Stimulated activated CD8-positive, alpha-beta memory T cell treated with anti-CD3 and anti-CD28 coated beads, Interleukin-12 subunit alpha, Interleukin-12 subunit beta, amount 100 ng/mL, for 24 hours (primary cell): ENCODE results near the gene CELSR1.

Experiments
- DNase-seq: peaks from one replicate; pipeline ENCODE4 v3.0.0-alpha.2; 2020; ENCODE audit errors: extremely low read depth

The CELSR1 gene

GRCh38 chr22:46557736-46558480 is 20.5 kb upstream of the CELSR1 start:
- DNase-seq: no peak

GRCh38 chr22:46556775-46557174 is 19.4 kb upstream of the CELSR1 start:
- DNase-seq: no peak

- DNase-seq: no peak
These were observed 15.8 kb upstream of the CELSR1 start for GRCh38 chr22:46553189-46553588.

GRCh38 chr22:46551996-46552395 is 14.6 kb upstream of the CELSR1 start:
- no peak for DNase-seq

- DNase-seq: no peak
These were observed 13.9 kb upstream of the CELSR1 start for GRCh38 chr22:46551321-46551720.

DNA sequence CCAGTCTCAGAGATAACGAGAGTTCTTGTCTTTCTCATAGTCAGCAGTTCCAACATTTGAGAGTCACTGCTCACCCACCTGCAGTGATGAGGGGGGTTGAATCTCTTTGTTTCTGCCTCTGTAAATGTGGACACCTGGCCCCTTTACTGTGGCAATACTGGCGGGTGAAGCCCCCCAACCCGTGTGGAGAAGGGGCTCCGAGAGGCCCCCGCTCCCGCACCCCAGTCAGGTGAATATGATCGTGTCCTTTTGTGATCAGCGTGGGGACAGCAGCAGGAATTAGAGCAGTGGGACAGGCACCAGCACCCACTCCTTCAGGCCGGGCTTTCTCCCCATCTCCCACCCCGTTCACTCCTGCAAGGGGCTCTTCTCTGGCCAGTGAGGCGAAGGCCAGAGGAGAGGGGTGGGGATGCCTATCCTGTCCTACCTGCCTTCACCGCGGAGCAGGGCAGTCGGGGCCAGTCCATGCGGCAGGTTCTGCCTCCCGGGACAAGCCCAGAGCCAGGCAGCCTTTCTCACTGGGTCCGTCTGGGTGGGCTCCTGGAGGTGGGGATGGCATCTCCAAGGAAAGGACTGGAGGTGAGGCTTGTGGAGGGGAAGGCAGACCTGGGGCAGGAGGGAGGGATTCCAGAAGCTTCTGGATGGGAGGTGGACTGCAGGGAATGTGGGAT is 12.7 kb upstream of the CELSR1 start:
- DNase-seq: no peak

DNA sequence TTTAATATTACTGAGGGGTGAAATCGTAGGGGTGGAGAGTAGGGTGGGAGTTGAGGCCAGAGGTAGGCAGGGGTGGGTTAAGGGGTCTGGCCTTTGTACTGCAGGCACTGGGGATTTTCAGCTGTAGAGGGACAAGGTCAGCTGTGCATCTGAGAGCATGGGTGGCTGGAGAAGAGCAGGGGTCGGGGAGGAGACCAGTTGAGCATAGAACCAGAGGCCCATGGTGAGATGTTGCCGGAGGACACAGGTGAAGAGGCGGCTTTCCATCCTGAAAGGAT is 12.1 kb upstream of the CELSR1 start:
- DNase-seq: no peak

DNA sequence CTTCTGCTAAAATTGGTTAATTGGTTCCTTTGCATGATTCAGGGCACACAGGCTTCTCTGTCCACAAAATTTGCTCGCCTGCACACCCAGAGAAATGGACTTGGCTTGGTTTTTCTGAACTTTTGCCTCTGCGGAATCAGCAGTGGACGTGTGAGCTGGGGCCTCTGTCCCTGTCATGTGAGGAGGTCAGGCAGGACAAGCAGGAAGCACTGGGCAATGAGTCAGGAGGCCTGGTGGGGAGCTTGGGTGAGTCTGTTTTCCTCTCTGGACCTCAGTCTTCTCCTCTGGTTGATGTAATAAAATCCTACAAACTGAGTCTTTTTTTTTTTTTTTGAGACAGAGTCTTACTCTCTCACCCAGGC is 10.4 kb upstream of the CELSR1 start:
- no peak for DNase-seq

GRCh38 chr22:46547179-46547882 is 9.9 kb upstream of the CELSR1 start:
- no peak for DNase-seq

GRCh38 chr22:46546466-46547178 is 9.2 kb upstream of the CELSR1 start:
- no peak for DNase-seq

DNA sequence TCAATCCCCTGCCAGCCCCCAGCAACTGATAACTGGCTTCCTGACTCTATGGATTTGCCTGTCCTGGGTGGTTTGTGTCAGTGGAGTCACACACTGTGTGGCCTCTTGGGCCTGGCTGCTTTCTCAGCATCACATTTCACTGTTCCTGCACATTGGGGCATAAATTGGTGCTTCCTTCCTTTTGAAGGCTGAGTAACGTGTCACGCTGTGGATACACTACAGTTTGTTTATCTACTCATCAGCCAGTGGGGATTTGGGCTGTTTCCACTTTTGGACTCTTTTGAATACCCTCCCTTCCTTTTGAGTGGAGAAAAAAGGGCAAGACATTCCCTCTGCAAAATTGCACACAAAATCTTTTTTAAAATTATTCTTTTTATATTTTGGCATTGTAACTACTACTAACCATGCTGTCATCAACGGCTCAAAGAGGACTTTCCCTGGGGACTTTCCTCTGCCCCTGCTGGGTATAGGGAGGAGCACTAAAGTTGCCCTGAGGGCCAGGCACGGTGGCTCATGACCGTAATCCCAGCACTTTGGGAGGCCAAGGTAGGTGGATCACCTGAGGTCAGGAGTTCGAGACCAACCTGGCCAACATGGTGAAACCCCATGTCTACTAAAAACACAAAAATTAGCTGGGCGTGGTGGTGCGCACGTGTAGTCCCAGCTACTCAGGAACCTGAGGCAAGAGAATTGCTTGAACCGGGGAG is 7.8 kb upstream of the CELSR1 start:
- DNase-seq: no peak

DNA sequence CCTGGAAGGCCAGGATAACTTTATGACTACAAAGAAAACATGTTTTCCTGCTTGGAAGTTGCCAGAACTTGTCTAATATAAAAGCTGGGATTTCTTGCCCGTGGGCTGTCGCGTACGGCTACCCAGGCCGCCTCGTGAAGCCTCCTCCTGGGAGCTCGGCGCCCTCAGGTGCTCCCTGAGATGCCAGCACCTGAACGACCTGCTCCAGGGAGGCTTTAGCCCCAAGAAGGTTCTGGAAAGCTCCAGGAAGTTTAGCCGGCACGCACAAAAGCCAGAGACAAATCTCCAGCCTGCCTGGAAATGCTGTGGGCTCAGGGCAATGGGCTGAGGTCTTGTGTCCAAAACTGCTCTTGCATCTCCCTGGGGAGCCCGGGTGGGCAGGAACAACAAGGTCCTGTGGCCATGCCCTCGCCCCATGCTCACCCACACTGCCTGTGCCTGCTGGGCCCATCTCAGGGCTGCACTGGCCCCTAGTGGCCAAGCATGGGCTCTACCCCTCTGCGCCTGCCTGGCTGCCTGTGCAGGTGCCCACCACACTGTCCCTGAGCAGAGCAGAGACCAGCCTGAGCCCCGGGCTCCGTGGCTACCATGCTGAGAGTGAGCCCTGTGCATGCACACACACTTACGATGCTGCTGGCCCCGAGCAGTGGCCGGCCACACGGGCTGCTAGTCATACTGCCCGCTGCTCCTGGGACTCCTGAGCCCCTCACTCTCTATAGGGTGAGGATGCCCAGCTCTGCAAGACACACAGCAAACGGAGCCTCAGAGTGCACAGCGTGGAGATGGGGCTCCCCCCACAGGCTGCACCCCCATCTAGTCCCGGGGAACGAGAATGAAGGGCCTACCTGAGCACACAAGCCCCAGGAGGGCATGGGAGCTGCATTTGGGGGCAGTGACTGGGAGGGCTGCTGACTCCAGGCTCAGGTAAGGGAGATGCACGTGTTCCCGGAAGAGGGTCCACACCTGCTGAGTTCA is 4.9 kb upstream of the CELSR1 start:
- peak; percentile 23 for DNase-seq

DNA sequence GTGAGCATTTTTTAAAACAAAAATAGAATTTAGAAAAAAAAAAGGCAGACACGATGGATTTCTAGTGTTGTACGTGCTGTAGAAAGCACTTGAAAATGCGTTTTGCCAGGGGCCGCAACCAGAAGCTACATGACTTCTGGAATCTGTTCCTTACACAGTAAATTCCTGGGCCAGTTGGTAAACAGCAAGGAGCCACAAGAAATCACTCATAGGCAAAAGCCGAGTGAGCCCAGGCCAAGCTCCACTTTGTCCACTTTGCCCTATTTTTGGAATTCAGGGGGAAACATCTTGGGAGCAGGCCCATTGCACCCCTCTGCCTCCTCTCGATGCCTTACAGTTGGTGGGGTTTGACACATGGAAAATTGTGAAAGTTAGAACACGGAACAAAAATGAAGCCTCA is 4.1 kb upstream of the CELSR1 start:
- DNase-seq: no peak

- no peak for DNase-seq
These were observed 3.5 kb upstream of the CELSR1 start for GRCh38 chr22:46540874-46541273.

DNA sequence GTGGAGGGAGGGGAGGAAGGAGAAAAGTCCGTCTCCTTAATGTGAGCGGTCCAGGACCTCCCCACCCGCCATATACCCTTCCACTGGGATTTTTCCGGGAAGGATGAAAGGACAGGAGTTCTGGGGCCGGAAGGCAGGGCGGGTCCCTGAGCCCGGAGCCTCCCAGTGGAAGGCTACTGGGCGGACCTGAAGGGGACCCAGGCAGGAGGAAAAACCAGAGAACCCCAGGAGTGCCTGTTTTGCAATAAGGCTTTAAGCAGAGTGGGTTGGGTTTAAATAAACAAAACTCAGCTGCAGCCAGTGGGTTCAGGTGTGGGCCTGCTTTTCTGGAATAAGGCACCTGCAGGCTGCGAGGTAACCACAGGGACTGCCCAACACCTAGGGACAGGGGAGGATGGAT is 1.7 kb upstream of the CELSR1 start:
- no peak for DNase-seq

DNA sequence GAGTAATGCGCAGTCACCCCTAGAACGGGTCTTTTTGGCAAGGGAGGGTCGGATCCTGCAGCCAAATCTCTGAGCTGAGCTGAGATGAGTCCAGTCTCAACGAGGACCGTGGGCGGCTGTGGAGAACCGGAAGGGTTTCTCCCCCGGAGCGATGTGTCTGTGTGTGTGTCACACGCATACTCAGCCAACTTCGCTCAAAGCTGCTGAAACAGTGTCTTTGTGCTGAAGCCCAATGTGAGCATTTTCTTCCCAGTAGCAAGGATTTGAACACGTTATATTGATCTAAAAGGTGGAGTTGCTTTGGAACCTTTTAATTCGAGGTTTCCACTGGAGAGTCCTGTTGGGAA is 1.4 kb upstream of the CELSR1 start:
- no peak for DNase-seq

- DNase-seq: no peak
These were observed 760 bp upstream of the CELSR1 start for GRCh38 chr22:46537946-46538813.

DNA sequence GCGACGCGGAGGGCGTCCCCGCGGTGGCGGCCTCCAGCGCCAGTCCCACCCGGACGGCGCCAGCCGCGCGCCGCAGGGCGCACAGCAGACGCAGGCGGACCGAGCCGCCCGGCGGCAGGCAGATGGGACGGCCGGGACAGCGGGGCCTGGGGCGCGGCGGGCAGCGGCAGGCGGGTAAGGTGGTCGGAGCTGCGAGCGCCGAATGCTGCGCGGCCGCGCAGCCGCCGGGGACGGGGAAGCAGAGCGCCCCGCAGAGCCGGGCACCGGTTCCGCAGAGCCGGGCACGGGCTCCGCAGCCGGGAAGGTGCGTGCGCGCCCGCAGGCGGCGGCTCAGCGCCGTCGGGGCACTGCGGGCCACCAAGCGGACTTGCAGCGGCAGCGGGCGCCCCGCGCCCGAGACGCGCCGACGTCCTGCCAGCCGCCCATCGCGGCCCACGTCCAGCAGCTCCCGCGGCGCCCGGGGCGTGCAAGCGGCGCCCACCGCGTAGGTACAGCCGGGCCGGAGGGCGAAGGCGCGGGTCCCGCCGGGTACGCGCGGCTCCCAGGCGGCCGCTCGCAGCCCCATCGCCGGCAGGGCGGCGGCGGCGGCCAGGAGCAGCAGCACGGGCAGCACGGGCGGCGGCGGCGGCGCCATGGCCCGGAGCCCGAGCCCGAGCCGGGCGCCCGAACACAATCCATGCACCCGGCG is 739 bp downstream of the CELSR1 start:
- no peak for DNase-seq

GRCh38 chr22:46535876-46536536 is 1.4 kb downstream of the CELSR1 start:
- DNase-seq: no peak
